Heart right ventricle (tissue), 16 donors: Measurements from ENCODE around the gene SH3TC2. TPM values are rescaled to one million over a fixed set of nuclear protein-coding genes. Genes with fewer than 3 reads are reported as not detected.
"Not testable (repeated sequence)": the region's sequence is repeated elsewhere in the genome, so short reads cannot be mapped to it uniquely, and the experiment has no call there.

Experiments used
- ATAC-seq, 8 donors: fragments of 200-7000 bp; cut with Tn5 transposase; one replicate each; pipeline ENCODE4 v1.9.1; 2020; ENCODE audit warnings: mild to moderate bottlenecking in 8 of 8, moderate library complexity in 8 of 8, moderate number of reproducible peaks in 1 of 8
- DNase-seq, 2 donors: peaks; one replicate each; pipeline ENCODE4 v3.0.0-alpha.2; 2020
- H3K27ac ChIP-seq, 10 donors: fragments of 200-600 bp; sonication (generic) in 2 of 10; one replicate each; pipeline versions ENCODE4 v1.5.0 to v1.8.0; 2020 to 2022; ENCODE audit warnings: mild to moderate bottlenecking in 3 of 10
- H3K27me3 ChIP-seq, 7 donors: fragments of 200-600 bp; one replicate each; pipeline ENCODE4 v1.8.0; 2021 to 2022; ENCODE audit warnings: mild to moderate bottlenecking in 2 of 7
- H3K36me3 ChIP-seq, 9 donors: fragments of 200-600 bp; sonication (generic) in 1 of 9; one replicate each; pipeline versions ENCODE4 v1.5.0 to v1.8.0; 2020 to 2022; ENCODE audit warnings: mild to moderate bottlenecking in 2 of 9
- H3K4me1 ChIP-seq, 9 donors: fragments of 200-600 bp; sonication (generic) in 1 of 9; one replicate each; pipeline versions ENCODE4 v1.5.0 to v1.8.0; 2020 to 2022; ENCODE audit warnings: mild to moderate bottlenecking in 4 of 9
- H3K4me3 ChIP-seq, 10 donors: fragments of 200-600 bp; sonication (generic) in 2 of 10; one replicate each; pipeline versions ENCODE4 v1.5.0 to v1.8.0; 2020 to 2022; ENCODE audit warnings: mild to moderate bottlenecking in 7 of 10, moderate library complexity in 2 of 10
- H3K9me3 ChIP-seq, 11 donors: fragments of 200-600 bp in 10 of 11; sonication (generic) in 2 of 11; one replicate each; pipeline versions ENCODE4 v1.5.0 to v1.8.0; 2013 to 2022; ENCODE audit warnings: mild to moderate bottlenecking in 2 of 11, control low read depth in 1 of 11, moderate library complexity in 1 of 11
- WGBS, 2 donors: extraction: QIAGEN DNeasy Blood & Tissue Kit; methylation state at CpG; one replicate each; pipeline ENCODE4 v1.1.7; 2013; ENCODE audit warnings: inconsistent platforms in 1 of 2; 5-methylcytosine and 5-hydroxymethylcytosine counted together
- intact Hi-C, 10 donors: fragments of 100-400 bp; cut with DNase I; formaldehyde crosslinking; loops; one replicate each; pipeline versions ENCODE4 v1.11.1 to v1.14.2; 2022
- polyA plus RNA-seq, 2 donors: library from polyadenylated mRNA; stranded (reverse); fragments of 200-250 nt; gene quantifications; one replicate each; pipeline ENCODE4 v1.2.3, GENCODE V29; 2013
- total RNA-seq, 10 donors: library from RNA; stranded (reverse); fragmentation: NEBNext Ultra II Directional in 3 of 10; extraction: Animal tissue kit (Norgen Biotek cat#: 25700) in 3 of 10; gene quantifications; one replicate each; pipeline versions ENCODE4 v1.2.1 to v1.2.4, GENCODE V29; 2021 to 2023
- TF ChIP-seq, protein P1 (sequence below), 9 donors: fragments of 200-600 bp; sonication (generic) in 2 of 9; IDR thresholded peaks; one replicate each; pipeline versions ENCODE4 v1.5.0 to v1.8.0; 2021 to 2022; ENCODE audit warnings: antibody characterized with exemption in 9 of 9, mild to moderate bottlenecking in 5 of 9, moderate library complexity in 1 of 9
- donor health status: Arrhythmogenic right ventricular cardiomyopathy.
- donor health status: ischemic (EF 13 %, LVEDD 7.1; RV severe dilation, severe dysfunction).
- donor health status: healthy with polysubstance abuse.
- donor health status: DM: no; HTN: yes; CAD: no.
- donor health status: DM: no; HTN: no; CAD: no.
- donor health status: ischemic (EF 25% LVEDD 6.9; RV normal size, moderate dysfunction).
- donor health status: ischemic (EF 25% LVEDD 5.7; RV mildly dilated, moderate dysfunction).
- donor health status: healthy.
- donor health status: DM: yes; HTN: yes; CAD: no.
- donor health status: Ischemic cardiomyopathy.
- donor health status: ischemic (EF 35%, LVEDD 5.7; RV mildly dilated, moderate dysfunction).
- donor health status: nonischemic (EF 11% LVEDD 7.7; RV severe dilation, severe dysfunction).
- donor health status: DM: yes; HTN: yes; CAD: no.
- donor health status: PGD.
- donor health status: ischemic (EF 29% LVEDD 5.4; RV normal size, mild dysfunction).
- donor health status: nonischemic (EF 23%, LVEDD 6.1; RV moderate dilation, normal function).

Gene SH3TC2
- total and polyA plus RNA-seq, 12 donors, result 0.91 to 13.1 (median 6.9) TPM

- intact Hi-C loops, result no loop called here
- ATAC-seq, result no peak
- H3K27ac ChIP-seq, result no peak overlapping the region
- H3K9me3 ChIP-seq, result peaks cover 0 to 42% (median 0%) of the 10 kb centered on the region in 11 donors
- no peak for DNase-seq
- TF ChIP-seq, protein P1, sequence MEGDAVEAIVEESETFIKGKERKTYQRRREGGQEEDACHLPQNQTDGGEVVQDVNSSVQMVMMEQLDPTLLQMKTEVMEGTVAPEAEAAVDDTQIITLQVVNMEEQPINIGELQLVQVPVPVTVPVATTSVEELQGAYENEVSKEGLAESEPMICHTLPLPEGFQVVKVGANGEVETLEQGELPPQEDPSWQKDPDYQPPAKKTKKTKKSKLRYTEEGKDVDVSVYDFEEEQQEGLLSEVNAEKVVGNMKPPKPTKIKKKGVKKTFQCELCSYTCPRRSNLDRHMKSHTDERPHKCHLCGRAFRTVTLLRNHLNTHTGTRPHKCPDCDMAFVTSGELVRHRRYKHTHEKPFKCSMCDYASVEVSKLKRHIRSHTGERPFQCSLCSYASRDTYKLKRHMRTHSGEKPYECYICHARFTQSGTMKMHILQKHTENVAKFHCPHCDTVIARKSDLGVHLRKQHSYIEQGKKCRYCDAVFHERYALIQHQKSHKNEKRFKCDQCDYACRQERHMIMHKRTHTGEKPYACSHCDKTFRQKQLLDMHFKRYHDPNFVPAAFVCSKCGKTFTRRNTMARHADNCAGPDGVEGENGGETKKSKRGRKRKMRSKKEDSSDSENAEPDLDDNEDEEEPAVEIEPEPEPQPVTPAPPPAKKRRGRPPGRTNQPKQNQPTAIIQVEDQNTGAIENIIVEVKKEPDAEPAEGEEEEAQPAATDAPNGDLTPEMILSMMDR (IDR thresholded peaks at IDR 0.05), result no peak
- no peaks in the 10 kb centered on the region for H3K4me1 ChIP-seq
- H3K27me3 ChIP-seq, result no peaks in the 10 kb centered on the region
- no peak overlapping the region for H3K4me3 ChIP-seq
- no peaks in the 10 kb centered on the region for H3K36me3 ChIP-seq
Measured at GRCh38 chr5:149079883-149080282, 17.0 kb upstream of the SH3TC2 start.

- Histone ChIP-seq H3K9me3 (peaks cover 0 to 23% (median 0%) of the 10 kb centered on the region in 11 donors), H3K4me1 (peaks cover 0 to 39% (median 14%) of the 10 kb centered on the region in 9 donors)
- H3K4me3 ChIP-seq, H3K27ac ChIP-seq, intact Hi-C loops, DNase-seq, H3K36me3 ChIP-seq, H3K27me3 ChIP-seq: not testable (repeated sequence)
- ATAC-seq, result peak in 2 of 8 donors; percentile 27 to 46
Measured at GRCh38 chr5:149074071-149074470, 11.2 kb upstream of the SH3TC2 start.

- 89 to 97% methylated on average over 1 of the region's 1 CpG for WGBS, 2 donors
- no peak overlapping the region for H3K4me3 ChIP-seq
- intact Hi-C loops, result no loop called here
- no peaks in the 10 kb centered on the region for H3K36me3 ChIP-seq
- H3K27ac ChIP-seq, result no peak overlapping the region
- peaks cover 0 to 39% (median 14%) of the 10 kb centered on the region in 9 donors for H3K4me1 ChIP-seq
- H3K9me3 ChIP-seq, result peaks cover 0 to 22% (median 0%) of the 10 kb centered on the region in 11 donors
- TF ChIP-seq, protein P1 (IDR thresholded peaks at IDR 0.05), result no peak
- ATAC-seq, result no peak
- no peaks in the 10 kb centered on the region for H3K27me3 ChIP-seq
- no peak for DNase-seq
Measured at GRCh38 chr5:149073213-149073612, 10.4 kb upstream of the SH3TC2 start.

DNA sequence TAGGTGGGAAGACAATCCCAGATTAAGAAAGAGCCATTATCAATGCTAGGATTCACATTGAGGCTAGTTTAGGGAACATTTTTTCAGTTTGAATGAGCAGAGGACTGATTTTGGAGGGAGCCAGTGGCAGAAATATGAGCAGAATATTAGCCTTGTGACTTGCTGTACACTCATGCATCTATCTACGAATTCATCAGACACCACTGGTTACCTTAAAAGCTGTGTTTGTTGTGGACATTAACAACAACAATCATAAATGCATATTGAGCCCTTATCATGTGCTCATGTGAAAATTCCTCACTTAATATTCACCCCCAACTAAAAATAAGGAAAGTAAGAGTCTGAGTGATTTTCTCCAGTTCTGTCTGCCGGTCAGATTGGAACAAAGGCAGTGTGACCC lies 9.9 kb upstream of the SH3TC2 start:
- TF ChIP-seq, protein P1 (IDR thresholded peaks at IDR 0.05), result no peak
- WGBS, 2 donors, result 88 to 90% methylated on average over 2 of the region's 2 CpGs

GRCh38 chr5:149072376-149072775 lies 9.5 kb upstream of the SH3TC2 start:
- Histone ChIP-seq H3K9me3 (peaks cover 0 to 16% (median 0%) of the 10 kb centered on the region in 11 donors), H3K27me3 (no peaks in the 10 kb centered on the region), H3K27ac (peak overlapping the region in 3 of 10 donors; percentile 12 to 38 (median 32)), H3K4me3 (no peak overlapping the region), H3K36me3 (no peaks in the 10 kb centered on the region), H3K4me1 (peaks cover 0 to 39% (median 14%) of the 10 kb centered on the region in 9 donors)
- intact Hi-C loops, result no loop called here
- 51 to 65% methylated on average over 1 of the region's 1 CpG for WGBS, 2 donors
- ATAC-seq (peak in 3 of 8 donors; percentile 39 to 62 (median 59)), DNase-seq (no peak)
- TF ChIP-seq, protein P1 (IDR thresholded peaks at IDR 0.05), result no peak

More for the DNA sequence above, 9.9 kb upstream of the SH3TC2 start:
- H3K9me3 ChIP-seq, result peaks cover 0 to 20% (median 0%) of the 10 kb centered on the region in 11 donors
- DNase-seq (no peak), ATAC-seq (no peak)
- H3K27ac ChIP-seq, result no peak overlapping the region
- H3K4me1 ChIP-seq, result peaks cover 0 to 39% (median 14%) of the 10 kb centered on the region in 9 donors
- intact Hi-C loops, result no loop called here
- H3K4me3 ChIP-seq, result no peak overlapping the region
- H3K27me3 ChIP-seq, result no peaks in the 10 kb centered on the region
- no peaks in the 10 kb centered on the region for H3K36me3 ChIP-seq
